Measurements from ENCODE around the gene WASF3.

The WASF3 gene

DNA sequence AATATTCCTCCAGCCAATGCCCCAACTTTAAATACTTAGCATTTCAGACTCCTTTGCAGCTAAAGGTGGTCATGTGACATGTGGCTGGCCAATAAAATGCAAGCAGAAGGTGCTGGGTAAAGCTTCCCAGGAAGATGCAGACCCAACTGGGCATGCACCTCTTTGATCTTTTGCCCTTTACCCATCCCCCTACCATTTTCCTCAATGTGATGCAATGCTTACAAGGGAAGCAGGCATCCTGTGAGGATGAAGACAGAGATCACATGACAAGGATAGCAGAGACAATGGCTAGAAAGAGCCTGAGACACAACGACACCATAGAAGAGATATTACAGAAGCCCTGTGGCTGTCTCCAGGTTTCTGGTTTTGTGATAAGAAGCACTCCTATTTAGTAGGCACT lies 2.1 kb upstream of the WASF3 start:
- Histone ChIP-seq H3K79me2 (ENCODE audit: control insufficient read depth, low read length) (no peaks in the 10 kb centered on the region), H4K20me1 (ENCODE audit: control insufficient read depth, insufficient read depth, low read depth, low read length) (no peaks in the 10 kb centered on the region), H3K4me3 (ENCODE audit: low read length) (no peak overlapping the region), H3K36me3 (ENCODE audit: control insufficient read depth, low read length) (no peaks in the 10 kb centered on the region), H3K4me1 (ENCODE audit: control insufficient read depth, low read length) (no peaks in the 10 kb centered on the region), H3K9me3 (ENCODE audit: control insufficient read depth, insufficient read depth, low read length) (no peaks in the 10 kb centered on the region), H3F3A (ENCODE audit: control insufficient read depth, insufficient read depth) (no peaks in the 10 kb centered on the region), H3K9me2 (replicated peaks; ENCODE audit: control insufficient read depth, low read length) (no peaks in the 10 kb centered on the region), H3K27me3 (ENCODE audit: control insufficient read depth, low read length) (no peaks in the 10 kb centered on the region), H3K27ac (ENCODE audit: low read depth, low read length) (no peak overlapping the region), H3K4me2 (ENCODE audit: low read length) (no peak overlapping the region)
- TF ChIP-seq, protein P1, sequence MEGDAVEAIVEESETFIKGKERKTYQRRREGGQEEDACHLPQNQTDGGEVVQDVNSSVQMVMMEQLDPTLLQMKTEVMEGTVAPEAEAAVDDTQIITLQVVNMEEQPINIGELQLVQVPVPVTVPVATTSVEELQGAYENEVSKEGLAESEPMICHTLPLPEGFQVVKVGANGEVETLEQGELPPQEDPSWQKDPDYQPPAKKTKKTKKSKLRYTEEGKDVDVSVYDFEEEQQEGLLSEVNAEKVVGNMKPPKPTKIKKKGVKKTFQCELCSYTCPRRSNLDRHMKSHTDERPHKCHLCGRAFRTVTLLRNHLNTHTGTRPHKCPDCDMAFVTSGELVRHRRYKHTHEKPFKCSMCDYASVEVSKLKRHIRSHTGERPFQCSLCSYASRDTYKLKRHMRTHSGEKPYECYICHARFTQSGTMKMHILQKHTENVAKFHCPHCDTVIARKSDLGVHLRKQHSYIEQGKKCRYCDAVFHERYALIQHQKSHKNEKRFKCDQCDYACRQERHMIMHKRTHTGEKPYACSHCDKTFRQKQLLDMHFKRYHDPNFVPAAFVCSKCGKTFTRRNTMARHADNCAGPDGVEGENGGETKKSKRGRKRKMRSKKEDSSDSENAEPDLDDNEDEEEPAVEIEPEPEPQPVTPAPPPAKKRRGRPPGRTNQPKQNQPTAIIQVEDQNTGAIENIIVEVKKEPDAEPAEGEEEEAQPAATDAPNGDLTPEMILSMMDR (IDR thresholded peaks at IDR 0.05; ENCODE audit: low read depth, low read length, poor library complexity, severe bottlenecking), result no peak
- TF ChIP-seq EZH2phosphoT487 (IDR thresholded peaks at IDR 0.05; ENCODE audit: borderline replicate concordance, low read length), result no peak

DNA sequence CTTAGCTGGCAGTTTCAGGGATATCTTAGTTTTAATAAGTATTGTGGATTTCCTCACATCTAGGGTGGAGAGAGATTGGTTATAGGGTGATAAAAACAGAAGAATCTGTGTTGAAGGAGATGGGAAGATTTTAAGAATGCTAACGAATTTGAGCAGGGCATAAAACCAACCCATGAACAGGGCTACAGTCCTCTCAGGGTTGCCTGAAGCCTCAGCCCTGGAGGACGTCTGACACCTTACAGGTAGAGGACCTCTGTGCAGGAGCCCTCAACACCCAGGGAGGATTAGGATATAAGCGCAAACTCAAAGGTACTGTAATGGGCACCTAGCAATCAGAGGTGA lies 461 bp upstream of the WASF3 start:
- no peak for TF ChIP-seq EZH2phosphoT487 (IDR thresholded peaks at IDR 0.05; ENCODE audit: borderline replicate concordance, low read length)
- TF ChIP-seq, protein P1 (IDR thresholded peaks at IDR 0.05; ENCODE audit: low read depth, low read length, poor library complexity, severe bottlenecking), result no peak
- Histone ChIP-seq H3K4me3 (ENCODE audit: low read length) (no peak overlapping the region), H3K27ac (ENCODE audit: low read depth, low read length) (no peak overlapping the region)

GRCh38 chr13:26558074-26558805 lies 757 bp downstream of the WASF3 start:
- Histone ChIP-seq H3K27me3 (ENCODE audit: control insufficient read depth, low read length) (0 out of 2 replicates have a peak, but pooled peaks cover 5% of the 10 kb centered on the region), H3K4me2 (ENCODE audit: low read length) (no peak overlapping the region), H3K79me2 (ENCODE audit: control insufficient read depth, low read length) (no peaks in the 10 kb centered on the region), H3K36me3 (ENCODE audit: control insufficient read depth, low read length) (no peaks in the 10 kb centered on the region), H3K27ac (ENCODE audit: low read depth, low read length) (no peak overlapping the region), H4K20me1 (ENCODE audit: control insufficient read depth, insufficient read depth, low read depth, low read length) (no peaks in the 10 kb centered on the region), H3K9me3 (ENCODE audit: control insufficient read depth, insufficient read depth, low read length) (no peaks in the 10 kb centered on the region), H3K4me3 (ENCODE audit: low read length) (no peak overlapping the region), H3K9me2 (replicated peaks; ENCODE audit: control insufficient read depth, low read length) (no peaks in the 10 kb centered on the region), H3F3A (ENCODE audit: control insufficient read depth, insufficient read depth) (no peaks in the 10 kb centered on the region), H3K4me1 (ENCODE audit: control insufficient read depth, low read length) (no peaks in the 10 kb centered on the region)
- TF ChIP-seq, protein P1 (IDR thresholded peaks at IDR 0.05; ENCODE audit: low read depth, low read length, poor library complexity, severe bottlenecking), result no peak
- TF ChIP-seq EZH2phosphoT487 (IDR thresholded peaks at IDR 0.05; ENCODE audit: borderline replicate concordance, low read length), result no peak

More for the DNA sequence above, 461 bp upstream of the WASF3 start:
- no peaks in the 10 kb centered on the region for H3K9me3 ChIP-seq (ENCODE audit: control insufficient read depth, insufficient read depth, low read length)
- no peaks in the 10 kb centered on the region for H4K20me1 ChIP-seq (ENCODE audit: control insufficient read depth, insufficient read depth, low read depth, low read length)
- H3K9me2 ChIP-seq (replicated peaks; ENCODE audit: control insufficient read depth, low read length), result no peaks in the 10 kb centered on the region
- H3K4me1 ChIP-seq (ENCODE audit: control insufficient read depth, low read length), result no peaks in the 10 kb centered on the region
- H3K4me2 ChIP-seq (ENCODE audit: low read length), result no peak overlapping the region
- no peaks in the 10 kb centered on the region for H3K79me2 ChIP-seq (ENCODE audit: control insufficient read depth, low read length)
- H3K27me3 ChIP-seq (ENCODE audit: control insufficient read depth, low read length), result 0 out of 2 replicates have a peak, but pooled peaks cover 3% of the 10 kb centered on the region
- no peaks in the 10 kb centered on the region for H3F3A ChIP-seq (ENCODE audit: control insufficient read depth, insufficient read depth)
- no peaks in the 10 kb centered on the region for H3K36me3 ChIP-seq (ENCODE audit: control insufficient read depth, low read length)
